ENCODE results near the gene PIP4K2A.
A peak's percentile ranks its signal among the peaks of the same experiment; 100 is the strongest.

The PIP4K2A gene

GRCh38 chr10:22634606-22635459 lies 79.5 kb downstream of the PIP4K2A start:
- no peak for DNase-seq

DNA sequence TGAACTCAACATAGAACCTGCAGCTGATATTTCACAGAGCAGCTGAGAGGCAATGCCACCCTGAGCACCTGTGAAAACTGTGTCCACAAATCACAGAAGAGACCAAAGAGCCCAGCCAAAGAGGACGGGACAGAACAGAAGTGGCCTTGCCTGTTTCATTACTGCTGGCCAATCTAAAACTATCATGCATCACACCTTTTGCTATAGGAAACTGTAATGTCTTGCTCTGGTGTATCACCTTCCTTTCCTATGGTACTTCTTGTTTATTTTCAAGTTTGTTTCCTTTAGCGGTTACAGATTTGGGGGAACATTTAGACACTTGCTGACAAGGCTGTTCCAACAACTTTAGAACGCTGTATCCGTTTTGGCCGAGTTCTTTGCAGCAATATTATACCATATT lies 80.3 kb downstream of the PIP4K2A start:
- DNase-seq, result no peak

DNA sequence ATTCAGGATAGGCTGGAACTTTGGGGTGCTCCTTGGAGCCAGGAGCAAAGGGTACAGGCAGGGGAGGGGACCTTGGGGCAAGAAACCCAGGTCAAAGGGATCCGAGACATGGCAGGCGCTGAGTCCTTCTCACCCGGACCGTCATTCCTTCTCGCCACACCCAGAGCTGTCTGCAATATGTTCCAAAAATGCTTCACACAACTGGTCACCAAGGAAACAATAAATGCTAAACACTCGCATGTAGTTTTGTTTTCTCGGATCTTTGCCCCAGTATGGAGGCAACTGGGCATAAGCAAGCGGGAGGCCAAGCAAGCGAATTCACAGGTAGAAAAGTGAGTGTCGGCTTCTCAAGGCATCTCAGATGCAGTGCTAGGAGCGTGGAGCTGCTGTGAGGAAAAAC lies 80.8 kb downstream of the PIP4K2A start:
- no peak for DNase-seq

GRCh38 chr10:22633106-22633505 lies 81.3 kb downstream of the PIP4K2A start:
- no peak for DNase-seq

DNA sequence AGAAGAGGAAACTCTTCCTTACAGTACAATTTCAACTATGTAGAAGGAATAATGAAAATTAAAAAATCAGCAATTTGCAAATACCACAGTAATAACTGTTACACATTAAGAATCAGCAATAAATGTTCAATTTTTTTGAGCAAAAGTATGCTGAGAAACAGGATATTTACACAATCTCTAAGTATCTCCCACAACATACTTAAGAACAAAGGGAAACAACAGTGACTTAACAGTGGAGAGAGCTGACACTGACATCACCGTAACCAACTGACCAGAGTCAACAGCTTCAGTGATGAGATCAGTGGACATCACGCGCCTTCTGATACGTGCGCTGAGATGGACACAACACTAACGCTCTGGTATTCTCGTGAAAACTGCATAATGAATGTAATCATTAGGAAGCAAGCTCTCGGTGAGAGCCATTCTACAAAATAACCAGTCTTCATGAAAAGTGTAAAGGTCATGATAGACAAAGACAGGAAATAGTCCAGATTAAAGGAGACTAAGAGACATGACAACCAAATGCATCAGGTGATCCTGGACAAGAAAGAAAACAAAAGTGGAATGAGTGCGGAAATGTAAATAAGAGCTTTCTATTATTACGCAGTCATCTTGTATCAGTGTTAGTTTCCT lies 82.6 kb downstream of the PIP4K2A start:
- peak in 6 of 14 donors; percentile 24 to 70 (median 48) for DNase-seq

GRCh38 chr10:22631185-22631584 lies 83.2 kb downstream of the PIP4K2A start:
- DNase-seq, result no peak

DNA sequence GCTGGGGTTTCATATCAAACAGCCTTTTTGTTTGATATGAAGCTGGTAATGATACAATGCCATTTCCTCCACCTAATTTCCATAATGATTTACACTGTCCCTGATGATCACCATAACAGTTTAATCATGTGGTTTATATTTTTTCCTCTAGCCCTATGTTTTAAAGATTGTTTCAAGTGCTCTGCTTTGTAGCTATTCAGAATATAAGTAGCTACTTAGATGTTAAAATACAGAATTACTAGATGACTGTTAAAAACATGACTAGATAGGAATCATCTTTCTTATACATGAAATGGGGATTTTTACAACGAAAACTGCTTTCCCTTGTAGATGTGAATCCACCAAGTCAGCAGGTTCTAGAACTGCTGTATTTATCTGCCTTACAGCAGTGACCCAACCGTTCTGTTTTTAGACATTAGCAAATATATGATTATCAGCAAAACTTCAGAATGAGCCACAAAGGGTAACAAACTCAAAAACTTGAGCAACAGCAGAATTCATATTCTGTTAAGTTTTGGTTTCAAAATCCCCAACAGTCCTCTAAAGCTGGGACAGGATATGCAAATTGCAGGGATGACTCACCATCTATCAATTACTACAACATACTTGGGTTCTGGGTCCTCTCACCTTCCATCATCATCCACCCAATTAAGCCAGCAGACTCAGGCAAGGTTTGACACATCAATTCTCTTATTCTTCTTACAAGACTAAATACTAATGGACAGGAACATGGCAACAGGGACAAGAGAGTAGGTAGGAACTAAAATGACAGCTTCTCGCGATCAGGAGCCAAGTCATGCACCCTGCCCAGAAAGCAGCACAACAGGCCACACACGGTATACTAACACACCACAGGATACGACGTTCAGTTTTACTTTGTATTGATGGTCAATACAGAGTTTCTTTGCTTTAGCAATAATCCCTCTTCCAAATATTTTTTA lies 83.9 kb downstream of the PIP4K2A start:
- DNase-seq, result peak in 1 of 14 donors; percentile 24

DNA sequence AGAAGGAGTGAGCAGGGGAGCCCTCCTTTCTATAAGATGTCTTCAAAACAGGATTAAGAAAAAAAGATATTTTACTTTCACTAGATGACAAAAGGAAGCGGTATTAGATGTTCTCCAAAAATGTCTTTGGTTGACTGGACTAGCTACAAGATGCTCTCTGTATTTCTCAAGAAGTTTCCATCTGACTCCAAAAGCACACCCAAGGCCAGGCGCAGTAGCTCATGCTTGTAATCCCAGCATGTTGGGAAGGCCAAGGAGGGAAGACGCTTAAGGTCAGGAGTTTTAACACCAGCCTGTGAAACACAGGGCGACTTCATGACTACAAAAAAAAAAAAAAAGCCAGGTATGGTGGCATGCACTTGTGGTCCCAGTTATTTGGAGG lies 84.5 kb downstream of the PIP4K2A start:
- DNase-seq, result no peak

GRCh38 chr10:22629126-22629525 lies 85.3 kb downstream of the PIP4K2A start:
- no peak for DNase-seq

GRCh38 chr10:22628309-22628708 lies 86.1 kb downstream of the PIP4K2A start:
- DNase-seq, result peak in 1 of 14 donors; percentile 21

DNA sequence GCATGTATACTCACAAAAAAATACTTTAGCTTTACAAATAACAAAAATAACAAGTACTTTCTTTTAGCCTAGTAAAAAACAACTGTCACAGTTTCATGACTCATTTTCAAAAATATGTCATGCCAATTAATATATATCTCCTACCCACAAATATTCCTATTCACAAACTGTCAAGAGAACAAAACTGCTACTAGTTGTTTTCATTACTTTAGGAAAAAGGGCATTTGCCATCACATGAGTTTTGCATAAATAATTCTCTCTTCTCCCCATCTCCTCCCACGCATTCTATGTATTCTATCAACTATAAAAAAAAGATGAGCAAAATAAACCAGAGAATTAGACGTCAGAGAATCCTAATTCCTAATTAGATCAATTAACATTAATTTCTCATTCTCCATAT lies 87.6 kb downstream of the PIP4K2A start:
- DNase-seq, result no peak

DNA sequence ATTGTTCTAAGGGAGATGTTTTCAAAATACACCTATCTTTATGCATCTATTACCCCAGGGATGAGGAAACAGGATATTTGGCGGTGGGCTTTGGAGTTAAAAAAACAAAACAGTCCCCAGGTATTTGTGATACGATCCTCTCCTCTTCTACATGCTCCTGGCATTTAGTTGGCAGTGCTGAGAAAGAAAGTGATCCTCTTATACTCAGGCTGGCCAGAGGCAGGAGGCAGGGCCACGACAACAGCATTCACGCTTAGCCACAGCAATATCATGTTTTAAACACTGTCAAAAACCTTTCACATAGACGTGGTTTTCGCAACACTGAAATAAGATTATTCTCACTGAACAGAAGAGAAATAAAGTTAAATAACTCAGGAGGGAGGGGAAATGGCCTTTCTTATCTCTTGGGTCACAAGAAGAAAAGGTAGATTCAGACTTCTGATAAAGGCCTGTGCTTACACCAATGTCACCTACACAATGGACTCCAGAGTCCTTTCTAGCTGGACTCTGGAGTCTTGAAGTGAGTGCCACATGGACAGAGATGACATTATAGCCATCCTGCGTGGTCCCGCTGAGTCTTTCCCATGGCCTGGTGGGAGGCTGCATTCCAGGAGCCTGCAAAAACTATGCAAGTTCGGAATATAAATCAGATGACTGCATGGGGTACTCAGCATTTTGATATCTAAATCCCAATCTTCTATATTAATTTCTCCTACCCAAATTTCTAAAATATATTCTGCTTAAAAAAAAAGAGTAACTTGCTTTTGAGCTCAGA lies 88.7 kb downstream of the PIP4K2A start:
- DNase-seq, result peak in 1 of 14 donors; percentile 29

DNA sequence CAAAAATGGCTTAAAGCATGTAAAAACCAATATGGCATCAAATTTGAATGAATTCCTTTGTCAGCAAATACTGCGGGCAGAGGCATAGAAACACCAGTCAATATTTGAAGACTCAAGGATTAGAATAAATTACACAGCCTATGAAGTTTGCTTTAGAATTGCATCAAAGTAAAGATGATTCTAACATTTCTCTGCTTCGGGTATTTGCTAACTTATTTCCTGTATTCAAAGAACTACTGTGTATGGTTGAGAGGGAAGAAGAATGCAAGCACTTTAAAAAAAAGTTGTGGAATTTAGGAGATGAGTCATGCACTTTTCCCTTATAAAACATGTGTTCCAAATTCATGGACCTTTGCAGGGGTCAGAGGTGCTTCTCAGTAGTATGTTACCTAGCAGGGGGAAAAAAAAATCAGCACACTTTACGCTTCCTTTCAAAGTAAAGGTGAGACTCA lies 90.1 kb downstream of the PIP4K2A start:
- no peak for DNase-seq

GRCh38 chr10:22623633-22624253 lies 90.6 kb downstream of the PIP4K2A start:
- no peak for DNase-seq

DNA sequence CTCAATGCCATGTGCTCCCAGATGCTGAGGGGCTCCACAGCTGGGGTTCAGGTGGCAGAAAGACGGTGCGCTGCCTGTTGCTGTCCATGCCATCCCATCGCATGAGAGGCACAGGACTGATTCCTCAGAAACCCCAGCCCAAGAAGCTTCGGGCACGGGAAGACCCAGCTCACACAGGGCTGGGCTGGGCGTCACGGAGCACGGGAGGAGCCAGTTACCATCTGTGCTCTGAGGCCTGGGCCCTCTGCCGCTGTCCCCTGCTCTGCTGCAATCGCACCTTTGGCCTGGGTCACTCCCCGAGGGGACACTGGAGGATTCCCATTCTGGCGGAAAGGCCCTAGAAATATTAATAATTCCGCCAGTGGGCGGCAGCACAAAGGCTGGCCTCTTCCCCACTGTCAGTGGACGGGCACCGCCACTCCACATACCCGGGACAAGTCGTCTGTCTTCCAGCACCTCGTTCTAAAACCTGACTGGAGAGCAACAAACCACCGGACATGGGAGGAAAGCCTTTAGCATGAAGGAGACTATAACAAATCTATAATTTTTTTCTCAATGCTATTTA lies 92.1 kb downstream of the PIP4K2A start:
- peak in 3 of 14 donors; percentile 25 to 27 (median 25) for DNase-seq

DNA sequence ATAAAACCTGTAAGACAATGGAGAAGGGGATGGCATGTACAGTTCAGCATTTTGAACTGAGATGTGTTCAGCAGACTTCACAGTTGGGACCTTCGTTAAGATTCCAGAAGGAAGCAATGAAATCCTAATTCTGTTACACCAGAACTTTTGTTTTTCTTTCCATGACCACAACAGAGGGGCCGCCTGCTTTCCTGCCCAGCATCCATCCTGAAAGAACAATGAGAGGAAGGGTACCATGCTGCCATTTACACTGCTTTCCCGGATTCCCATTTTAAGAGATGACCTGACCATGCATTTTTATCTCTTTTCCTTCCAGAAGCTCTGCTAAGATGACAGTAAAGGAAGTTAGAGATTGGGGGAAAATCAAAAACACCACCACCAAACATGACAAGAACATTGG lies 92.7 kb downstream of the PIP4K2A start:
- no peak for DNase-seq

DNA sequence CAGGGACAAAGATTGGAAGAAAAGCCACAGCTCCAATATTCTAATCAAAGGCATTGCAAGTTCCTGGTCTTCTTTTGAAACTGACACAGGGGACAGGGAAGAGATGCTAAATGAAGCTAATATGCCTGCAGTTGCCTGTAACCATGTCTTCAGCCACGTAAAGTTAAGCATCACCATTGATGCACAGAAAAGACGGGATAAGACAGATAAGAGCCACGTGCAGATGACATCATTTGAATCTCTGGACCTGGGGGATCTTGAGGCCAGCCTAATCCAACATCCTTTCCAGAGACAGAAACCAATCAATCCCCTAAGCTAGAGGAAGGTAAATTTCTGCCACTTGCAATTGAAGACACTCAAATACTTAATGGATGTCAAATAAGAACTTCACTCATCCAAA lies 93.4 kb downstream of the PIP4K2A start:
- no peak for DNase-seq

GRCh38 chr10:22620140-22620857 lies 94.1 kb downstream of the PIP4K2A start:
- peak in 8 of 14 donors; percentile 24 to 85 (median 62) for DNase-seq

DNA sequence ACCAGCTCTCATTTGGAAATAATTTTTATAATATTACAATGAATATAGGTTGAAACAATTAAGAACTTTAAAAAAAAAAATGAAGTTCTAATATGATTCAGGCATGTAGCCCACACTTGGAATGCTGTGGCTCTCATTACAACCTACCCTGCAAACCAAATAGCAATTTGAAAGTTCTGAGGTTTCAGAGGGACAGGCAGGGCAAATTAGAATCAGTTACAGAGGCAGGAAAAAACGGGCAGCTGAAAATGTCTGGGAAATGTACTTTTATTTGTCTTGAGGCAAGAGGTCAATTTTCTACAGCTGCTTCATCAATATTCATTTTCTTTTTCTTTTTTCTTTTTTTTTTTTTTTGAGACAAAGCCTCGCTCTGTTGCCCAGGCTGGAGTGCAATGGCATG lies 95.3 kb downstream of the PIP4K2A start:
- no peak for DNase-seq

GRCh38 chr10:22618078-22618785 lies 96.1 kb downstream of the PIP4K2A start:
- peak in 1 of 14 donors; percentile 12 for DNase-seq

Data from C1 segment of cervical spinal cord (tissue), 14 donors.